ENCODE data around the gene S100A1.
"Not testable (repeated sequence)": the region's sequence is repeated elsewhere in the genome, so short reads cannot be mapped to it uniquely, and the experiment has no call there.

S100A1 gene

DNA sequence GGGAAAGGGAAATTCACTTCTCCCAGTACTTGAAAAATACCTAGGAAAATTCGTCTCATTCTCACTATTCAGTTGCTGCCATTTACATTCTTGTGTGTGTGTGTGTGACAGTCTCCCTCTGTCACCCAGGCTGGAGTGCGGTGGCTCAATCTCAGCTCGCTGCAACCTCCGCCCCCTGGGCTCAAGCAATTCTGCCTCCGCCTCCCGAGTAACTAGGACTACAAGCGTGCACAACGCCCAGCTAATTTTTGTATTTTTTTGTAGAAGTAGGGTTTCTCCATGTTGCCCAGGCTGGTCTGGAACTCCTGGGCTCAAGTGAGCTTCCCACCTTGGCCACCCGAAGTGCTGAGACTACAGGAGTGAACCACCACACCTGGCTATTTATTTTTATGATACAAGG, 31.4 kb downstream of the S100A1 start:
- no peak for DNase-seq

DNA sequence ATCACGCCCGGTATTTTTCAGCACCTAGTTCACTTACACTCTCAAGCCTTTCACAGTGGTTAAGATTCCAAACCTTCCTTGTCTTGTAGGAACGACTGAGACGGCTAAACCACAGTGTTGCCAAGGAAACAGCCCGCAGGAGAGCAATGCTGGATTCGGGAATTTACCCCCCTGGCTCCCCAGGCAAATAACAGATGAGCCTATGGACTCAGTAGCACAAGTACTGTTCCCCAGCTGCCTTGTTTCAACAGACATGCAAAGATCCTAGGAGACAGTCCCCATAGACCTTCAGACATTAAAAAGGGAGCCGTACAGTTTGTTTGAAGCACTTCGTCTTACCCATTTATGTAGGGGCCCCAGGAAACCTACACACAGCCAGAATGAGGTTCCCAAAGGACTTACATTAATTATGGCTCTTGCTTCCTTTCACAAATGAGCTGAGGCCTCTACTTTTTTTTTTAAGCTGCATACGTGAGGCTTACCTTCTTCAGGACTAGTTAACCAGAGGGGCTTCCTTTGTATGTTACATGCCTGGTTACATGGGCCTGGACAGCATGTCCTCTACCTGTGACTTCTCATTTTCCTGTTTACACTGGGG, 33.0 kb downstream of the S100A1 start:
- DNase-seq, result no peak

DNA sequence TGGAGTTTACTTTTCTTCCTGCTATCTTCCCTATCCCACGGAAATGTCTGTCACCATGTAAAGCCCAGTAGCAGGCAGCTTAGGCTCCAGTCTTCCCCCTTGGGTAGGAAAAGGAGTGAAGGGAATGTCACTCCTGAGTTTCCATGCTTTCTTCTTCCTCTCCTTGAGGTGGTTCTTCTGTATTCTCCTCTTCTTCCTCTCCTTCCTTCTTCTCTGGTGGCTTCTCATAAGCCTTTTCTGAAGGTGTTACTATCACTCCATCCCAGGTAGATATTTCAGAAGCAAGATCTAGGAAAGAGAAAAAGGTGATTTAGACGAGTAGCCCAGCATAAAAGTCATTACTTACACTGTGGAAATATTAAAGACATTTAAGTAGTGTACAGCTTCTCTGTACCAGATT, 34.0 kb downstream of the S100A1 start:
- DNase-seq, result no peak

DNA sequence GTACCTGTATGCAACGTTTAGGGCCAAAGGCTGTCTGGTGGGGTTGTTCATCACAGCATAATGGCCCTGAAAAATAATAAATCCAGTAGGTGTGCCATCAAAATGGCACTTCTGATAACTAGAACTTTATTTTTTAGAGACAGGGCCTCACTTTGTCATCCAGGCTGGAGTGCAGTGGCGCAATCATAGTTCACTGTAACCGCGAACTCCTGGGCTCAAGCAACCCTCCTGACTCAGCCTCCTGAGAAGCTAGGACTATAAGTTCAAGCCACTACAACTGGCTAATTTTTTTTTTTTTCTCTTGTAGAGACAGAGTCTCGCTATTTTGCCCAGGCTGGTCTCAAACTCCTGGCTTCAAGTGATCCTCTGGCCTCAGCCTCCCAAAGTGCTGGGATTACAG, 35.0 kb downstream of the S100A1 start:
- DNase-seq, result no peak

DNA sequence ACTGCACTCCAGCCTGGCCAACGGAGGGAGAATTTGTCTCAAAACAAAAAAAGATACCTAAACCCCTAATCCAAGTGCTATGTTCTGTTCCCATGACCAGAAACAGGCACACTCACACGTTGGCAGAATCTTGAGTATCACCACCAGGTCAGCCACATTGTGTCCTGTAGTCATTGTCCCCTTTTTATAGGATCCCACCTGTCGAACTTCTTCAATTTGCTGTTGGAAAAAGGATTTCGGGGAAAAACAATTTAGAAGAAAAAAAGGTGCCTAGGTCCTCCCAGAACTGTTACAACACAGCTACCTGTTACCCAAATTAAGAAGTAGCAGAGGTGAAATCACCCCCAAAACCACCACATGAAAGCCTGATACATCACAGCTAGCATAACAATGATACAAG, 39.2 kb downstream of the S100A1 start:
- no peak for DNase-seq

DNA sequence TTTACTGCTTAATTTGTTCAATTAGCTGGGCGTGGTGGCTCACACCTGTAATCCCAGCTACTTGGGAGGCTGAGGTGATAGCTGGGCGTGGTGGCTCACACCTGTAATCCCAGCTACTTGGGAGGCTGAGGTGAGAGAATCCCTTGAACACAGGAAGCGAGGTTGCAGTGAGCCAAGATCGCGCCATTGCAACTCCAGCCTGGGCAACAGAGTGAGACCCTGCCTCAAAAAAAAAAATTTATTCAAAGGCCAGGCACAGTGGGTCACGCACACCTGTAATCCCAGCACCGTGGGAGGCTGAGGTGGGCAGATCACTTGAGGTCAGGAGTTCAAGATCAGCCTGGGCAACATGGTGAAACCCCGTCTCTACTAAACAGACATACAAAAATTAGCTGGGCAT, 40.4 kb downstream of the S100A1 start:
- not testable (repeated sequence) for DNase-seq

DNA sequence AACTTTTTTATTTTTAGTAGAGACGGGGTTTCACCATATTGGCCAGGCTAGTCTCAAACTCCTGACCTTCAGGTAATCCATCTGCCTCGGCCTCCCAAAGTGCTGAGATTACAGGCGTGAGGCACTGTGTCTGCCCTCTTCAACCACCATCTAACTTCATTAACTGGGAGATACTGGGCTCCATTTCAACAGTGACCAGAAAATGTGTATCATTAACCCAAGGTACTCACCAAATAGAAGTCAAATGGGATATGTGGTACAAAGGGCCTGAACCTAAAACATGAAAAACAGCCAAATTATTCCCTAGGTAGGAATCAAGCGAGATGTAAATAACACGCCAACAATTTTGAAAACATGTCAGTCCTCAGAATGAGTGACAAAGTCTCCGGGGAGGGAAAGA, 41.4 kb downstream of the S100A1 start:
- no peak for DNase-seq

DNA sequence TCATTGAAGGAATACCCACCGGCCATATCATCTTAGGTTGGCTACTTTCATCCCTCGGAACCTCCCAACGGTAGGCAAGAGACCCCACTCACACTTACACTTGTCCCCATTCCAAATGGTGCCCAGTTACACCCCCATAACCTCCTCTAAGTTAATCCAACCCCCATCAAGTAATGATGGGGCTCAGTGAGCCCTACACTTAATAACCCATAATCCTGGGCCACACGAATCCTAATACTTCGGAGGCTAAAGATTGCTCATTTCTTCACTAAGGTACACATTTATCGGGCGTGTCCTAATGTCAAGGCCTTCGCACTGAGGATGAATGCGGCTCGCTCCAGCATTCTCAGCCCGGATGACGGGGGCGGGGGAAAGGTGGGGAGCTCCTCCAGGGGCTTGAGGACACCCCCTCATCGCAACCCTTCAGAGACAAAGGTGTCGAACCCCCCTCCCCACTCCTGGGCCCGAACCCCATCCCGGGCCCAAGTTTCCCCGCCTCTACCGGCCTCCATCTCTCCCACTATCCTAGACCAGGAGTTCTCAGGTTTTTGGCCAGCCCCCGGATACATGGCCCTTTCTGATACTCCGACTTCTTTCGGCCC, 42.1 kb downstream of the S100A1 start:
- DNase-seq, result no peak

DNA sequence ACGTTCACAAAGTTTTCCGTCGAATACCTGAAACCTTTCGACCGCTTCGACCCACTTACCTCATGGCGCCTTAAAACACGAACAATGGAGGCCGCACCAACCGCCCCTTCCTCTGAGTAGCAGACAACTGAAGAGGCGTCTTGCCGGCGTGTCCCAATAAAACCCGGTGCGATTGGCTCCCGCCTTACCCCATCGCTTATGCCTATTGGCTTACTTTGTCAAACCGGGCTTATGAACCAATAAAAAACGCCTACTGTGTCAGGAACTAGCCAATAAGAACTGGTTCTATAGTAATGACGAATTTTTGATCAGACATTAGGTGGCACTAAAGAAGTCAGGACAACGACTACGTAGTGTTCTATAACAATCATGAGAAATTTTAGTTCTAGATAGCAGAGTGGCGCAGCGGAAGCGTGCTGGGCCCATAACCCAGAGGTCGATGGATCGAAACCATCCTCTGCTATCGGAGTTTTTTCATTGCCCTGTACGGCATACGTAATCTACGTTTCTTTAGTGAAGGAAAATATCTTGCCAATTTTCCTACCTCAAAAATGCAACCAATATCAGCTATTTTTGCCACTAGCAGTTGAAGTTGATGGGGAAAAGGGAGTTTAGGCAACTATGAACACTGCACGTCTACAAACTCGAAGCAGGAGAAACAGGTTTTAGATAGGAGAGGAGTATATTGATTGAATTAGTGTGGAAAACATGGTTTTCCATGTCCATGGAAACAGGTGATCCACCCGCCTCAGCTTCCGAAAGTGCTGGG, 42.8 kb downstream of the S100A1 start, which contains the start of gene ILF2:
TSS of gene ILF2 (minus strand) at position 135 of the 769 bp plus-strand sequence. CDS start at position 64, 71 bp downstream.
- DNase-seq, result peak; percentile 100

DNA sequence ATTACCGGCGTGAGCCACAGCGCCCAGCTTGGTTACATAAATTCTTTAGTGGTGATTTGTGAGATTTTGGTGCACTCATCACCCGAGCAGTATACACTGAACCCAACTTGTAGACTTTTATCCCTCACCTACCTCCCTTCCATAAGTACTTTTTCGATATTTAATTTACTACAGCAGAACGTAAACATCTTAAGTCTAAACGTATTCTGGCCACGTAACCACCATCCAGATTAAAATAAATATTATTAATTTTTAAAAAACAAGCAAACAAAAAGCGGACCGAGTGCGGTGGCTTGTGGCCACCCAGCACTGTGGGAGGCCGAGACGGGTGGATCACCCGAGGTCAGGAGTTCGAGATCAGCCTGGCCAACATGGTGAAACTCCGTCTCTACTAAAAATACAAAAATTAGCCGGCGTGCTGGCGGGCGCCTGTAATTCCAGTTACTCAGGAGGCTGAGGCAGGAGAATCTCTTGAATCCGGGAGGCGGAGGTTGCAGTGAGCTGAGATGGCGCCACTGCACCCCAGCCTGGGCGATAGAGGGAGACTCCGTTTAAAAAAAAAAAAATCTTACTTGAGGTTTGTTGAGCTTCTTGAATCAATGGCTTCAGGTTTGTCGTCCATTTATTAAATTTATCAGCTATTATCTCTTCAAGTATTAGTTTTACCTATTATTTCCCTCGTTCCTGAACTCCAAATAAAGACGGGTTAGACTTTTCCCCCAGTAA, 43.6 kb downstream of the S100A1 start:
- DNase-seq, result peak; percentile 93

DNA sequence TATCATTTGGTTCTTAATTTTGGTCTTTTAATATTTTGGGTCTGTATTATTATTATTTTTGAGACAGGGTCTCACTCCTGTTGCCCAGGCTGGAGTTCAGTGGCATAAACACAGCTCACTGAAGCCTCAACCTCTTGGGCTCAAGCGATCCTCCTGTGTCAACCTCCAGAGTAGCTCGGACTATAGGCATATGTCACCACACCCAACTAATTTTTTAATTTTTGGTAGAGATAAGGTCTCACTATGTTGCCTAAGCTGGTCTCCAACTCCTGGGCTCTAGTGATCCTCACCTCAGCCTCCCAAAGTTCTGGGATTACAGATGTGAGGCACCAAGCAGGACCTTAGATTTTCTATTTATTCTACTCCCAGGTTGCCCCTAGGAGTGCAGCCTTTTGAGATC, 45.3 kb downstream of the S100A1 start:
- DNase-seq, result no peak

DNA sequence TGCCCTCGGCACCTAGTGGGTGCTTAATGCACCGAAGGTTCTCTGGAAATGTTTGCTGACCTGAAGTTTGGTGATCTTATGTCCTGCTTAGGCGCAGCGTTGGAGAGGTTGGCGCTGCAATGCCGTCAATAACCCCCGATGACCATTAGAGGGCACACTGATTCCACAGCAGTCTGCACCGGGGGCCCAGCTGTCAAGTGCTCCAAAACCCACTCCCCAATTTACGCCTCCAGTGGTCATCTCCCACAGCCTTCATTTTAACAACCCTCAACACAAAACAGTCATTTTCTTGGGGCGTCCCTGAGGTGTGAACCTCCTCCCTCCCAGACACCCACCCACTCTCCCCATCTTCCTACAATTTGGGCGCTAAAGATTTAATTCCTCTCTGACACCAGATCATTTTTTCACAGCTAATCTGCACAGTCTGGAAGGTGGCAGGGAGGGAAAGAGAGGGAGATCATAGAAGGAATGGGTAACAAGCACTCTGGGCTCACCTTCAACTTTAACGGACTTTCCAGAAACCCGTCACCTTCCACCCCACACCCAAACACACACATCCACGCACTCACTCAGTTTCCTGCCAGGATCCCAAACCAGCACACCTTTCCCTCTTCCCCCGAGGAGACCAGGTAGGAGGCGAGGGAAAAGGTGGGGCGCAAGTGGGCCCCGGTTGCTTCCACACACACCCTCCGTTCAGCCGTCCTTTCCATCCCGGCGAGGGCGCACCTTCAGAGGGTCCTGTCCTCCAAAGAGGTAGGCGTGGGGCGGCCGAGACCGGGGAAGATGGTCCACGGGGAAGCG, 49.7 kb downstream of the S100A1 start:
- DNase-seq, result peak; percentile 78

DNA sequence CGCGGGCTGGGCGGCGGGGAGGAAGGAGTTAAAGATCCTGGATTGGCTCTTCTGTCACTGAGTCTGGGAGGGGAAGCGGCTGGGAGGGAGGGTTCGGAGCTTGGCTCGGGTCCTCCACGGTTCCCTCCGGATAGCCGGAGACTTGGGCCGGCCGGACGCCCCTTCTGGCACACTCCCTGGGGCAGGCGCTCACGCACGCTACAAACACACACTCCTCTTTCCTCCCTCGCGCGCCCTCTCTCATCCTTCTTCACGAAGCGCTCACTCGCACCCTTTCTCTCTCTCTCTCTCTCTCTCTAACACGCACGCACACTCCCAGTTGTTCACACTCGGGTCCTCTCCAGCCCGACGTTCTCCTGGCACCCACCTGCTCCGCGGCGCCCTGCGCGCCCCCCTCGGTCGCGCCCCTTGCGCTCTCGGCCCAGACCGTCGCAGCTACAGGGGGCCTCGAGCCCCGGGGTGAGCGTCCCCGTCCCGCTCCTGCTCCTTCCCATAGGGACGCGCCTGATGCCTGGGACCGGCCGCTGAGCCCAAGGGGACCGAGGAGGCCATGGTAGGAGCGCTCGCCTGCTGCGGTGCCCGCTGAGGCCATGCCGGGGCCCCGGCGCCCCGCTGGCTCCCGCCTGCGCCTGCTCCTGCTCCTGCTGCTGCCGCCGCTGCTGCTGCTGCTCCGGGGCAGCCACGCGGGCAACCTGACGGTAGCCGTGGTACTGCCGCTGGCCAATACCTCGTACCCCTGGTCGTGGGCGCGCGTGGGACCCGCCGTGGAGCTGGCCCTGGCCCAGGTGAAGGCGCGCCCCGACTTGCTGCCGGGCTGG, 50.5 kb downstream of the S100A1 start, which contains the start of gene NPR1:
TSS of gene NPR1 (plus strand) at position 170 of the 818 bp plus-strand sequence. CDS start at position 591, 421 bp downstream.
- DNase-seq, result peak; percentile 47

DNA sequence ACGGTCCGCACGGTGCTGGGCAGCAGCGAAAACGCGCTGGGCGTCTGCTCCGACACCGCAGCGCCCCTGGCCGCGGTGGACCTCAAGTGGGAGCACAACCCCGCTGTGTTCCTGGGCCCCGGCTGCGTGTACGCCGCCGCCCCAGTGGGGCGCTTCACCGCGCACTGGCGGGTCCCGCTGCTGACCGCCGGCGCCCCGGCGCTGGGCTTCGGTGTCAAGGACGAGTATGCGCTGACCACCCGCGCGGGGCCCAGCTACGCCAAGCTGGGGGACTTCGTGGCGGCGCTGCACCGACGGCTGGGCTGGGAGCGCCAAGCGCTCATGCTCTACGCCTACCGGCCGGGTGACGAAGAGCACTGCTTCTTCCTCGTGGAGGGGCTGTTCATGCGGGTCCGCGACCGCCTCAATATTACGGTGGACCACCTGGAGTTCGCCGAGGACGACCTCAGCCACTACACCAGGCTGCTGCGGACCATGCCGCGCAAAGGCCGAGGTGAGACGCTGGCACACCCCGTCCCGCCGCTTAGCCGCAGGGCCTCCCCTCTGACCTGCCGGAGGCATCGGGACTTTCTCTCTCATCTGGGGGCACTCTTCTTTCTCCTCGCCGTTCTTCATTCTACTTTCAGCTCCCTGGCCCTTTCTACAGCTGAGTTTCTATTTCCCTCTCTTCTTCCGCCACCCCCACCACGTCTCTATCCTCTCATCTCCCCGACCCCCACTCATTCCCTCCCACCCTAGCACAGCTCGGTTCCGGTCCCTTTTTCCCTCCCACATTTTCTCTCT, 51.3 kb downstream of the S100A1 start:
- DNase-seq, result no peak

DNA sequence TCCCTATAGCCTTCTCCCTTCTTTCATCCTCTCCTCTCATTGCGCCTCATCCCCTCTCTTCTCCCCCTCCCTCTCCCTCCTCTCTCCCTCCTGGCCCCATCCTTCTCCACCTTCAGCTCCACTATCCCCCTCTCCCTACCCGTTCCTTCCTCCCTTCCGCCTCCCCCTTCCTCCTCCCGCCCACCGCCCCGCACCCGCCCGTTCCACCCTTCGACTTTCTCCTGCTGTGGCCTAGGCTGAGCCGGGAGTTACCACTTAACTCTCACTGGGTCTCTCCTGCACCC, 51.8 kb downstream of the S100A1 start:
- DNase-seq, result no peak

All from NCI-H526 treated with DMSO at 0.1 percent for 48 hours (cell line).